Dendritic cell treated with granulocyte-macrophage colony-stimulating factor and Interleukin-4, amounts not matched to agents 40 ng/mL and 50 ng/mL, for 4 days (primary cell): ENCODE data around the gene HEBP2.
"Not testable (repeated sequence)": the region's sequence is repeated elsewhere in the genome, so short reads cannot be mapped to it uniquely, and the experiment has no call there.

Experiments used
- H3K27ac Mint-ChIP-seq: one replicate; pipeline ENCODE4 v1.8.0; 2022; ENCODE audit warnings: mild to moderate bottlenecking, mixed read lengths
- H3K27me3 Mint-ChIP-seq: one replicate; pipeline ENCODE4 v1.8.0; 2022; ENCODE audit warnings: mild to moderate bottlenecking, mixed read lengths
- H3K36me3 Mint-ChIP-seq: one replicate; pipeline ENCODE4 v1.8.0; 2022; ENCODE audit warnings: low read depth, mixed read lengths
- H3K4me1 Mint-ChIP-seq: one replicate; pipeline ENCODE4 v1.8.0; 2022; ENCODE audit warnings: low read depth, mixed read lengths
- H3K4me3 Mint-ChIP-seq: one replicate; pipeline ENCODE4 v1.8.0; 2022; ENCODE audit warnings: mild to moderate bottlenecking, moderate library complexity, mixed read lengths
- H3K9me3 Mint-ChIP-seq: one replicate; pipeline ENCODE4 v1.8.0; 2022; ENCODE audit warnings: mixed read lengths
- intact Hi-C: fragments of 100-400 bp; cut with micrococcal nuclease; formaldehyde crosslinking; loops from one replicate; pipeline ENCODE4 v1.15.0; 2022

HEBP2 gene

DNA sequence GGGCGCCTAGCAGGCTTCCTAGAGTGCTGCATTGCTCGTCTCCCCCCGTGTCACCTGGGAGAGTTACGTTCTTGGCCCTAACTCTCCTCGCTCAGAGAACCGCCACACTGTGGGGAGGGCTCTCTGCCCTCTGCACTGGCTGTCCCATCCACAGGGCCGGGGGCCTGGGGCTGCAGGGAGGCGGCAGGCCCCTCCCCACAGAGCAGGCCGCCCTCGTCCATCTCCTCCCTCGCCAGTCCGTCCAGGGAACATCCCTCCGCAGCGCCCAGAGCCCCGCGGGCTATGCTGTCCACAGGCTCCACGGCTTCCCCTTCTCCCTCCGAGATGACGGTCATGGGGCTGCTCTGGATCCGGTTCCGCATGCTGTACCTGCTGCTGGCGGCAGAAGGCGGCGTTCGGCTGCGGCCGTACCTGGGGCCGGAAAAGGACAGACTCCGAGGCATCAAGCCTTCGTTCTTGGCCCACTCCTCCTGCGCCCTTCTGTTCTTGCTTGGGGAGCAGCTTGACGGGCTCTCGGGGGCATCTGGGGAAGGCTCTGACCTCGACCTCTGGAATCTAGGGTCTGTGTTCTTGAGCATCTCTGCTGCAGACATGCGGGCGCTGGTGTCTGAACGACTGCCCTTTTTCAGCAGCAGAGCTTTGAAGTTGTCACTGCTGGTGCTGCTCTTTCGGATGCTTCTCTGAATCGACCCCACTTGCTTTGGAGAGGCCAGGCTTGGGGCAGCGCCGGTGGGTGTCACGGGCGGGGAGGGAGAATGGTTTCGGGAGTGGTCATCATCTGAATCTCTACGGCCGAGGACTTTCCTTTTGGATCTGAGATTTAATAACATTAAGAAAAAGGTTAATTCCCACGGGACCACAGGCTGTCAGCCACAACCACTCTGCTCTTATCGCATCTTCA lies 20.2 kb downstream of the HEBP2 start:
- peaks cover 12% of the 10 kb centered on the region for H3K4me1 Mint-ChIP-seq
- H3K4me3 Mint-ChIP-seq, result no peak overlapping the region
- intact Hi-C loops, result loop anchor here (10.0 kb wide), 1 partner anchor 309 kb away; no protein-coding TSS in a partner anchor
- H3K27ac Mint-ChIP-seq, result no peak overlapping the region
- no peaks in the 10 kb centered on the region for H3K27me3 Mint-ChIP-seq
- H3K9me3 Mint-ChIP-seq, result no peaks in the 10 kb centered on the region
- peaks cover 28% of the 10 kb centered on the region for H3K36me3 Mint-ChIP-seq

GRCh38 chr6:138425256-138425655 lies 21.2 kb downstream of the HEBP2 start:
- H3K9me3 Mint-ChIP-seq, H3K27ac Mint-ChIP-seq, H3K27me3 Mint-ChIP-seq, H3K4me3 Mint-ChIP-seq: not testable (repeated sequence)
- intact Hi-C loops, result loop anchor here (5.0 to 10.0 kb wide), 2 partner anchors 167 to 310 kb away; no protein-coding TSS in a partner anchor
- peaks cover 23% of the 10 kb centered on the region for H3K36me3 Mint-ChIP-seq
- H3K4me1 Mint-ChIP-seq, result peaks cover 15% of the 10 kb centered on the region

DNA sequence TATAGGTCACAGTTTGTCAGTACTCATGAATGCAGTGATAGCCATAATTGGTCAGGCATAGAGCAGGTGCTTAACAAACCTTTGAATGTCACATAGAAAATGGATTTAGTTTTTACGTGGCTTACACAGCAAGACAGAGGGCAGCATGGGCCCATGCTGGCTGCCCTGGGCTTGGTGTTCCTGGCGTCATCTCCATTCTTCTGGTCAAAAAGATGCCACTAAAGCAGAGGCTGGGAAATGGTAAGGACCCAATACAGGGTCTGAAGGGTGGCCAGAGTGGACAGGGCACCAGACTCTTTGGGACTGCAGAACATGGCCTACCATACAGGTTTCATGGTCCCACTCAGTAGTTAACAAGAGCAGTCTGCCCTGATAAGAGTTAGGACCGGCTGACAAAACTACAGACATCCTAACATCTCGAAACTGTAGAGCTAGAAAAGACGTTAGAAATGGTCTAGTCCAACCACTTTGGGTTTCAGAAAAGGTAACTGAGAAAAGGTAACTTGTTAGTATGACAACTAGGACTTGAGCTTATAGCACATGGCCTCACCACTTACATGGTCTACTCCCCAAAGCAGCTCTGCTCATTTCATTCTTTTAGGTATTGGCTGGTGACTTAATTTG lies 22.6 kb downstream of the HEBP2 start:
- H3K4me1 Mint-ChIP-seq, result peaks cover 28% of the 10 kb centered on the region
- no peak overlapping the region for H3K27ac Mint-ChIP-seq
- peaks cover 15% of the 10 kb centered on the region for H3K36me3 Mint-ChIP-seq
- H3K27me3 Mint-ChIP-seq, result peaks cover 2% of the 10 kb centered on the region
- no peak overlapping the region for H3K4me3 Mint-ChIP-seq
- H3K9me3 Mint-ChIP-seq, result no peaks in the 10 kb centered on the region
- intact Hi-C loops, result loop anchor here (5.0 to 10.0 kb wide), 2 partner anchors 166 to 312 kb away; no protein-coding TSS in a partner anchor

DNA sequence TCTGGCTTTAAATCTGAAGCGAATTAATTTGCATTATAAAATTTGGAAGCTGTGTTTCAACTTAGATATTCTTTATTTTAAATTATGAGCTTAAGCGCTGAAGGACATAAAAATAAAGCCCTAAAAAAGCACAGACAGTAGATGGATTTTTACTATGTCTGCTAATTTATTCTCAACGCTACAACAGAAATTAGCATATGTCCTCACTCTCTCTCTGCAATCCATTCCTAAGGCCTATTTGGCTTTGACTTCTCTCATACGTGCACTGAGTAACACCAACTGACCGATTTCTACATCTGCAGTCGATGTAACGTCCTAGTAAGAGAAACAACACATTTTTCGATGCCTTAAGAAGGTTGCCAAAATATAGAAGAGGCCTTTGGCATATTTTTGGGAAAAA lies 23.7 kb downstream of the HEBP2 start:
- peaks cover 39% of the 10 kb centered on the region for H3K4me1 Mint-ChIP-seq
- no peak overlapping the region for H3K27ac Mint-ChIP-seq
- peaks cover 14% of the 10 kb centered on the region for H3K36me3 Mint-ChIP-seq
- no peaks in the 10 kb centered on the region for H3K9me3 Mint-ChIP-seq
- no peak overlapping the region for H3K4me3 Mint-ChIP-seq
- H3K27me3 Mint-ChIP-seq, result peaks cover 2% of the 10 kb centered on the region
- intact Hi-C loops, result loop anchor here (2.0 to 10.0 kb wide), 3 partner anchors 165 to 337 kb away; no protein-coding TSS in a partner anchor

DNA sequence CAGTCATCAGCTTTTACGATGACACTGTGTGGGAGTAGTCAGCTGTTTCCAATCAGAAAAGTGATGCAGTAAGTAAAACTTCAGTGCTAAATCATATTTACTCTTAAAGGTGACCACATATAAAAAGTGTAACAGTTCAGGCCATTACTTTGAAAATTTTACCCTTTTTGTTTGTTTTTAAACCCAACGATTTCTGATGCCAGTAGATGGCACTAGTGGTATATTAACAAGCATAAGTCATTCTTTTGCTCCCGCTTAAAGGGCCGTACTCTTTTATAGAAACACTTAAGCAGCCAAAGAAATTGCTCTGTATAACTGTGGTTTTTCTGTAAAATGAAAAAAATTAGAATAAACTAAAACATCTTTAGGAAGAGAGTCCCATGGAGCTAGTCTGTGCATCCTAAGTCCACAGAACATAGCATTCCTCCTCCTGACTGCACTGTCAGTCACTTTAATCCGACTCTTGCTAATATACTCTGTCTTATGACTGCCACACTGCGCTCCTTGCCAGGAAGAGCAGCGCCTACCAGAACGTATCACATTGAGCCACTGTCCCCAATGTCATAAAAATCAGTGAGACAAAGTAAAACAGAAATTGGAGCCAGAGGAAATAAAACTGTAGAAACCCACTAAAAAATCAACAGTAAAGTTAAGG lies 25.0 kb downstream of the HEBP2 start:
- intact Hi-C loops, result loop anchor here (1.0 to 10.0 kb wide), 4 partner anchors 80 to 336 kb away; no protein-coding TSS in a partner anchor
- H3K36me3 Mint-ChIP-seq, result peaks cover 18% of the 10 kb centered on the region
- peaks cover 43% of the 10 kb centered on the region for H3K4me1 Mint-ChIP-seq
- H3K9me3 Mint-ChIP-seq, result no peaks in the 10 kb centered on the region
- no peak overlapping the region for H3K27ac Mint-ChIP-seq
- peaks cover 2% of the 10 kb centered on the region for H3K27me3 Mint-ChIP-seq
- H3K4me3 Mint-ChIP-seq, result no peak overlapping the region

GRCh38 chr6:138429761-138430160 lies 25.7 kb downstream of the HEBP2 start:
- H3K27ac Mint-ChIP-seq, result no peak overlapping the region

DNA sequence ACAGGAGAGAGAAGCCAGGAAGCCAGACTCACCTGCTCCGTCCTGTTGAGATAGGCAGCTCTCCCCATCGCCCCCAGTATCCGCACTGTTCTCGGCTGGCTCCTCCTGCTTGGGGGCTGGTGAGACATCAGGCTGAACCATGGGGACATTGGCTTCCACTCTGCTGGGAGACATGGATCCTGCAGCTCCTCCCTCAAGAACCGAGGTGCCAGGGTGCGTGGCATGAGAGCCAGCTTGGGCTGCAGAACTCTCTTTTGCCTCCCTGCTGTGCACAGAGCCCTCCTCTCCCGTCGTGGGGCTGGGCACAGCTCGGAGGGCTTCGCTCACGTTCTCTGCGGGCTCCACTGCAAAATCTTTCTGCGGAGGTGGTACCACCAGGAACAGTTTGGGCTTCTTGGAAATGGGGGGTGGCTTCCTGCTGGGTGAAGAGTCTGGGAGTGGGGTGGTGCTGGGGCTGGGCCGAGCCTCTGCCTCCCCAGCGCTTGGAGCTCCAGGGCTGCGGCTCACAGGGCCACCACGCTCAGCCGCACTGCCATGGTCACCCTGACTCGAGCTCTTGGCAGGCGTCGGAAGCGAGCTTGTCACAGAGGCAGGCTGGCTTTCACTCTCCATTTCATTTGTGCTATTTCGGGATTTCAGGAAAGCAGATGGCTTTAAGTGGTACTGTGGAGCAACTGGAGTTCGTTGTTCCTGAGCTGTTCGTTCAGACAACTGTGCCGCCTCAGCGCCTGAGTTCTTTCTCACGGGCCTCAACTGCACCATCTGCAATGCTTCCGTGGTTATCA lies 26.5 kb downstream of the HEBP2 start:
- Mint-ChIP-seq H3K27me3 (peaks cover 2% of the 10 kb centered on the region), H3K27ac (no peak overlapping the region), H3K36me3 (peaks cover 10% of the 10 kb centered on the region), H3K4me3 (no peak overlapping the region), H3K9me3 (no peaks in the 10 kb centered on the region), H3K4me1 (peaks cover 56% of the 10 kb centered on the region)
- intact Hi-C loops, result no loop called here

More at GRCh38 chr6:138429761-138430160, 25.7 kb downstream of the HEBP2 start:
- intact Hi-C loops, result loop anchor here (1.0 to 10.0 kb wide), 4 partner anchors 80 to 335 kb away; no protein-coding TSS in a partner anchor
- H3K4me3 Mint-ChIP-seq, result no peak overlapping the region
- peaks cover 11% of the 10 kb centered on the region for H3K36me3 Mint-ChIP-seq
- H3K4me1 Mint-ChIP-seq, result peaks cover 50% of the 10 kb centered on the region
- peaks cover 2% of the 10 kb centered on the region for H3K27me3 Mint-ChIP-seq
- no peaks in the 10 kb centered on the region for H3K9me3 Mint-ChIP-seq

GRCh38 chr6:138431256-138432062 lies 27.4 kb downstream of the HEBP2 start:
- H3K4me3 Mint-ChIP-seq, result no peak overlapping the region
- peaks cover 10% of the 10 kb centered on the region for H3K36me3 Mint-ChIP-seq
- intact Hi-C loops, result no loop called here
- H3K27ac Mint-ChIP-seq, result peak overlapping the region; percentile 1
- peaks cover 56% of the 10 kb centered on the region for H3K4me1 Mint-ChIP-seq
- H3K9me3 Mint-ChIP-seq, result no peaks in the 10 kb centered on the region
- peaks cover 2% of the 10 kb centered on the region for H3K27me3 Mint-ChIP-seq

- H3K9me3 Mint-ChIP-seq, result no peaks in the 10 kb centered on the region
- peaks cover 10% of the 10 kb centered on the region for H3K36me3 Mint-ChIP-seq
- H3K4me3 Mint-ChIP-seq, result no peak overlapping the region
- intact Hi-C loops, result no loop called here
- H3K4me1 Mint-ChIP-seq, result peaks cover 56% of the 10 kb centered on the region
- no peak overlapping the region for H3K27ac Mint-ChIP-seq
- H3K27me3 Mint-ChIP-seq, result peaks cover 2% of the 10 kb centered on the region
Observed at GRCh38 chr6:138432063-138432356, 28.0 kb downstream of the HEBP2 start.

DNA sequence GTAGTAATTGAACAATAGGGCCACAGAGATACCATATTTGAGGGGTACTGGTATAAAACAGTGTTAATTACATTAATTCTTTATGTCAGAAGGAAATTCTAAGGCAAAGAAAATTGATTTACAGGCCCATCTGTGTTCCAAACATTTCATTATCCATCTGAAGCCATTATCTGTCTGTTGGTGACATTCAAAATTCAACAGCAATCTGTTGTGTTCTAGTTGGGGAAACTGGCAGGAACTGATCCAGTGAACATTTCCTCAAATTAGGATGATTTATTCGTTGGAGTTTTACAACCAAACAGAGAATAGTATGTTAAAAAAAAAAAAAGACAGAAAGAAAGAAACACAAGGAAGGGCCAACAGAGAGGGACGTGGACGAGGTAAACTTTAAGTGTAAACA lies 30.1 kb downstream of the HEBP2 start:
- H3K27ac Mint-ChIP-seq, result no peak overlapping the region
- no peaks in the 10 kb centered on the region for H3K9me3 Mint-ChIP-seq
- intact Hi-C loops, result no loop called here
- H3K36me3 Mint-ChIP-seq, result peaks cover 10% of the 10 kb centered on the region
- H3K4me1 Mint-ChIP-seq, result peaks cover 55% of the 10 kb centered on the region
- no peak overlapping the region for H3K4me3 Mint-ChIP-seq
- peaks cover 2% of the 10 kb centered on the region for H3K27me3 Mint-ChIP-seq

DNA sequence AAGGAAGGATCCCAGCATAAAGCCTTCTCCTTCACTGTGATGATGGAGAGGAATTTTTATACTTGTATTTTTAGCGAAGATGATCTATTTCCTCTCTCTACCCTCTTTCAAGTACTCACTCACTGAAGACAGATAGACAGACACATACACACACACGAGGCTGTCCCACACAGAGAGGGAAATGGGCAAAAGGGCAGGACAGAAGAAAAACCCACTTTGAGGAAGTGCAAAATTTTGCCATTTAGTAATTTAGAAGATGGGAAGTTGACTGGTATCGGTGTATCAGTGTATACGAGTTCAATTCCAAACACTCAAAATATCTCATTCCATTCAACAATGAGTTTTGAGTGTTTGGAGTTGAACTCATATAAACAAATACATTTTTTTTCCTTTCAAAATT lies 30.9 kb downstream of the HEBP2 start:
- H3K27ac Mint-ChIP-seq, result no peak overlapping the region

GRCh38 chr6:138439546-138439945 lies 35.5 kb downstream of the HEBP2 start:
- no peak overlapping the region for H3K4me3 Mint-ChIP-seq
- peaks cover 7% of the 10 kb centered on the region for H3K36me3 Mint-ChIP-seq
- H3K9me3 Mint-ChIP-seq, result no peaks in the 10 kb centered on the region
- H3K27me3 Mint-ChIP-seq, result no peaks in the 10 kb centered on the region
- H3K27ac Mint-ChIP-seq, result no peak overlapping the region
- H3K4me1 Mint-ChIP-seq, result peaks cover 13% of the 10 kb centered on the region
- intact Hi-C loops, result no loop called here

More for the DNA sequence above, 30.9 kb downstream of the HEBP2 start:
- no peaks in the 10 kb centered on the region for H3K9me3 Mint-ChIP-seq
- peaks cover 51% of the 10 kb centered on the region for H3K4me1 Mint-ChIP-seq
- H3K4me3 Mint-ChIP-seq, result no peak overlapping the region
- intact Hi-C loops, result no loop called here
- H3K27me3 Mint-ChIP-seq, result peaks cover 2% of the 10 kb centered on the region
- H3K36me3 Mint-ChIP-seq, result peaks cover 10% of the 10 kb centered on the region

GRCh38 chr6:138440296-138440695 lies 36.3 kb downstream of the HEBP2 start:
- Mint-ChIP-seq H3K4me3 (no peak overlapping the region), H3K36me3 (peaks cover 7% of the 10 kb centered on the region), H3K4me1 (peaks cover 6% of the 10 kb centered on the region), H3K27me3 (no peaks in the 10 kb centered on the region), H3K9me3 (no peaks in the 10 kb centered on the region), H3K27ac (no peak overlapping the region)
- intact Hi-C loops, result no loop called here
